Subcutaneous abdominal adipose tissue (tissue), 5 donors: ENCODE results near the gene SMURF2.
"Not testable (repeated sequence)": the region's sequence is repeated elsewhere in the genome, so short reads cannot be mapped to it uniquely, and the experiment has no call there.

Experiments used
- H3K27ac ChIP-seq: one replicate; pipeline ENCODE4 v1.7.0; 2013; ENCODE audit warnings: low read depth, mild to moderate bottlenecking, inconsistent platforms, low read length, moderate library complexity
- H3K27me3 ChIP-seq, 5 donors: one replicate each; pipeline ENCODE4 v1.7.0; 2013; ENCODE audit warnings: low read length in 5 of 5, inconsistent platforms in 1 of 5; ENCODE audit not compliant: control insufficient read depth in 5 of 5, insufficient read depth in 4 of 5
- H3K36me3 ChIP-seq, 5 donors: one replicate each; pipeline ENCODE4 v1.7.0; 2013; ENCODE audit warnings: low read length in 5 of 5; ENCODE audit not compliant: control insufficient read depth in 5 of 5, insufficient read depth in 5 of 5
- H3K4me1 ChIP-seq, 5 donors: one replicate each; pipeline ENCODE4 v1.7.0; 2013; ENCODE audit warnings: low read length in 5 of 5, mild to moderate bottlenecking in 3 of 5, moderate library complexity in 1 of 5; ENCODE audit not compliant: control insufficient read depth in 5 of 5, insufficient read depth in 5 of 5
- H3K4me3 ChIP-seq, 5 donors: one replicate each; pipeline ENCODE4 v1.7.0; 2013; ENCODE audit warnings: low read length in 5 of 5, low read depth in 1 of 5
- H3K9ac ChIP-seq, 5 donors: one replicate each; pipeline ENCODE4 v1.7.0; 2013; ENCODE audit warnings: low read length in 5 of 5, mild to moderate bottlenecking in 4 of 5, moderate library complexity in 3 of 5
- H3K9me3 ChIP-seq, 5 donors: one replicate each; pipeline ENCODE4 v1.7.0; 2013; ENCODE audit warnings: low read length in 5 of 5; ENCODE audit not compliant: control insufficient read depth in 5 of 5
- donor health status: healthy.
- donor health status: healthy.
- donor health status: healthy.
- donor health status: healthy.
- donor health status: healthy.

Gene SMURF2

GRCh38 chr17:64577025-64577424 is 85.1 kb downstream of the SMURF2 start:
- not testable (repeated sequence) for H3K4me3 ChIP-seq, H3K9me3 ChIP-seq, H3K9ac ChIP-seq, H3K27ac ChIP-seq, H3K27me3 ChIP-seq
- peaks cover 17 to 38% (median 26%) of the 10 kb centered on the region in 5 donors for H3K36me3 ChIP-seq
- H3K4me1 ChIP-seq, result peaks cover 0 to 10% (median 5%) of the 10 kb centered on the region in 5 donors

GRCh38 chr17:64575431-64575830 is 86.7 kb downstream of the SMURF2 start:
- H3K36me3 ChIP-seq, result peaks cover 11 to 39% (median 31%) of the 10 kb centered on the region in 5 donors
- no peak overlapping the region for H3K4me3 ChIP-seq
- H3K4me1 ChIP-seq, result peaks cover 0 to 12% (median 5%) of the 10 kb centered on the region in 5 donors
- H3K9ac ChIP-seq, result no peak overlapping the region
- H3K27ac ChIP-seq, result no peak overlapping the region
- H3K9me3 ChIP-seq, result no peaks in the 10 kb centered on the region
- no peaks in the 10 kb centered on the region for H3K27me3 ChIP-seq

DNA sequence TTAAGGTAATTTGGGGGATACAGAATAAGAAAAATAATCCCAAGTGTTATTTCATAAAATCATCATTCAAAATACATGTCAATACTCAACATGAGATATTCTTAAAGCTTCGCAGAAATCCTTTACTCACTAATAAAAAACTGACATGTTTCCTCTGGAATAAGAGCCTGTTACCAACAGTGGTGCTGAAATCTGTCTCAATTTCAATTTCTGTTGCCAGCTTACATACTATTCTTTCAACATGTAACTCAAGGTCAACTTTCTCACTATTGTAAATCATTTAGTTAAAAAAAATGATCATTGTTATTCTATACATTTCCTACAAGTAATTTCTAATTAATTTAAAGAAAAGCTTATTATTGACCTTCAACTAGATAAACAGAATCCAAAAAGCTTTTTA is 87.5 kb downstream of the SMURF2 start:
- no peak overlapping the region for H3K4me3 ChIP-seq
- no peak overlapping the region for H3K27ac ChIP-seq
- no peak overlapping the region for H3K9ac ChIP-seq
- H3K36me3 ChIP-seq, result peaks cover 3 to 37% (median 29%) of the 10 kb centered on the region in 5 donors
- H3K4me1 ChIP-seq, result peaks cover 0 to 12% (median 5%) of the 10 kb centered on the region in 5 donors
- H3K9me3 ChIP-seq, result no peaks in the 10 kb centered on the region
- no peaks in the 10 kb centered on the region for H3K27me3 ChIP-seq

GRCh38 chr17:64573214-64573613 is 88.9 kb downstream of the SMURF2 start:
- Histone ChIP-seq H3K9ac (no peak overlapping the region), H3K27me3 (no peaks in the 10 kb centered on the region), H3K4me1 (peaks cover 0 to 12% (median 5%) of the 10 kb centered on the region in 5 donors), H3K36me3 (peaks cover 2 to 39% (median 29%) of the 10 kb centered on the region in 5 donors), H3K4me3 (no peak overlapping the region), H3K9me3 (no peaks in the 10 kb centered on the region), H3K27ac (no peak overlapping the region)

DNA sequence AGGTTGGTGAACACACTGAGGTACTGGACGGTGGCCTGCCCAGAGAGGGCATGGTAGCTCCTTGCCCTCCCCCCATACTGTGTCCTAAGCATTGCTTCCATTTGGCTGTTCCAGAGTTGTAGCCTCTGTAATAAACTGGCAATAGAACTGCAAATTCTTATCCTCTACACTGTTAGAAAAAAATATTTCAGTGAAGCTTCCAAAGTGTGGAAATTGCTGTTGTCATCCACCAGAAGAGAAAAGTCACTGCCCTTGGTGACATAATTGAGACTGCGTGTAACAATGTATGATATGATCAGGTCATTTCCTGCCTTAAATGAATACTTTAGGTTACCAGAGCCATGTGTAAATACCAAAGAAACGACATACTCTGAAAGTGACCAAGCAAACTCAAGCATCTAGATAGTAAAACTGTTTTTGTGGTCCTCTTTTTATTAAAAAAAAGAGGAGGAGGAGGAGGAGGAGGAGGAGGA is 89.4 kb downstream of the SMURF2 start:
- no peaks in the 10 kb centered on the region for H3K9me3 ChIP-seq
- H3K4me3 ChIP-seq, result no peak overlapping the region
- no peak overlapping the region for H3K9ac ChIP-seq
- H3K36me3 ChIP-seq, result peaks cover 2 to 37% (median 28%) of the 10 kb centered on the region in 5 donors
- H3K27ac ChIP-seq, result no peak overlapping the region
- peaks cover 0 to 12% (median 5%) of the 10 kb centered on the region in 5 donors for H3K4me1 ChIP-seq
- no peaks in the 10 kb centered on the region for H3K27me3 ChIP-seq

DNA sequence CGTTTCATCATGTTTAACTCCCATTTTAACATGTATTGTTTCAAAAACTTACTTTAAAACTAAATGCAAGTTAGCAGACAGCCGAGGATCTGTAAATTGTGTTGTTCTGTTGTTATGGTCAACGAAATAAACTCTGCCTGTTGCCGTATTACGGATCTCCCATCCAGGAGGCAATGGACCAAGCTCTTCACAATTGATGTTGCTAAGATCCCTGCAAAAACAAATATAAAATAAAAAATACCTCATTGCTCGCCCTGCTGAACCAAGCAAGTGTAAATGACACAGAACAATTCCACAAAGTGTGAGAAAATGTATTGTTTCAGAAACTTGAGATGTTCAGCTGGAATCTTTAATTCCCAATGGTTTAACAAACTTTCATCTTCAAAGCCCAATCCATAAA is 90.4 kb downstream of the SMURF2 start:
- Histone ChIP-seq H3K9me3 (no peaks in the 10 kb centered on the region), H3K36me3 (peaks cover 2 to 34% (median 26%) of the 10 kb centered on the region in 5 donors), H3K4me1 (peaks cover 0 to 12% (median 5%) of the 10 kb centered on the region in 5 donors), H3K27me3 (no peaks in the 10 kb centered on the region), H3K4me3 (no peak overlapping the region), H3K9ac (no peak overlapping the region), H3K27ac (no peak overlapping the region)

DNA sequence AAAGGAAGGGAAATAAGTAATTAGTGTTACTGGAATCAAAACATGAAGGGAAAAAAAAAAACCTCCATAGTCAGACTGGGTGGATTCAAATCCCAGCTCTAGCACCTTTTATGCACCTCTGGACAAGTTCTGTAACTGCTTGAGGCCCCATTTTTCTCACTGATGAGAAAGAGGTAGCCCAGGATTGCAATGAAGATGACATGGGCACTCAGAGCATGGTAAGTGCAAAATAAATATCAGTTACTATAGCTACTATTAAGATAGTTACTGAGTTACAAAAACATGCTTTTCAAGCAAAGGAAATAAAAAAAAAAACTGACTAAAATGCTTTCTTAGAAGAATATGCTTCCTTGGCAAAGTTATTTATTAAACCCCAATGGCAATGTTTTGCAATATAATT is 96.5 kb downstream of the SMURF2 start:
- Histone ChIP-seq H3K27ac (no peak overlapping the region), H3K27me3 (no peaks in the 10 kb centered on the region), H3K36me3 (peaks cover 6 to 37% (median 24%) of the 10 kb centered on the region in 5 donors), H3K4me3 (no peak overlapping the region), H3K9ac (no peak overlapping the region), H3K4me1 (peaks cover 0 to 13% (median 13%) of the 10 kb centered on the region in 5 donors), H3K9me3 (no peaks in the 10 kb centered on the region)

DNA sequence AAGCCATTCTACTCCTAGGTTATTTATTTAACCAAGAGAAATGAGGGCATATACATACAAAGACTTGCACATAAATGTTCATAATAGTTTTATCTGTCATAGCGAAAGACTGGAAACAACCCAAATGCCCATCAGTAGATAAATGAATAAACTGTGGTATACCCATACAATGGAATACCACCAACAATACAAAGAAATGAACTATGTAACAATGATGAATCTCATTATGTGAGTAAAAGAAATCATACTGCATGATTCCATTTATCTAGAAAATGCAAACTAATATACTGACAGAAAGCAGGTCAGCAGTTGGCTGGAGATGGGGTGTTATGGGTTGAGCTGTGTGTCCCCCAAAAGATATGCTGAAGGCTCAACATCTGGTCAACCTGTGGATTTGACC is 98.0 kb downstream of the SMURF2 start:
- Histone ChIP-seq H3K36me3 (peaks cover 9 to 37% (median 19%) of the 10 kb centered on the region in 5 donors), H3K27me3 (no peaks in the 10 kb centered on the region), H3K27ac (no peak overlapping the region), H3K9ac (no peak overlapping the region), H3K9me3 (no peaks in the 10 kb centered on the region), H3K4me1 (peaks cover 0 to 13% (median 13%) of the 10 kb centered on the region in 5 donors), H3K4me3 (no peak overlapping the region)

GRCh38 chr17:64555281-64555680 is 106.8 kb downstream of the SMURF2 start:
- no peak overlapping the region for H3K9ac ChIP-seq
- H3K27ac ChIP-seq, result no peak overlapping the region
- H3K9me3 ChIP-seq, result no peaks in the 10 kb centered on the region
- H3K36me3 ChIP-seq, result peaks cover 24 to 50% (median 30%) of the 10 kb centered on the region in 5 donors
- no peaks in the 10 kb centered on the region for H3K27me3 ChIP-seq
- no peak overlapping the region for H3K4me3 ChIP-seq
- H3K4me1 ChIP-seq, result no peaks in the 10 kb centered on the region

DNA sequence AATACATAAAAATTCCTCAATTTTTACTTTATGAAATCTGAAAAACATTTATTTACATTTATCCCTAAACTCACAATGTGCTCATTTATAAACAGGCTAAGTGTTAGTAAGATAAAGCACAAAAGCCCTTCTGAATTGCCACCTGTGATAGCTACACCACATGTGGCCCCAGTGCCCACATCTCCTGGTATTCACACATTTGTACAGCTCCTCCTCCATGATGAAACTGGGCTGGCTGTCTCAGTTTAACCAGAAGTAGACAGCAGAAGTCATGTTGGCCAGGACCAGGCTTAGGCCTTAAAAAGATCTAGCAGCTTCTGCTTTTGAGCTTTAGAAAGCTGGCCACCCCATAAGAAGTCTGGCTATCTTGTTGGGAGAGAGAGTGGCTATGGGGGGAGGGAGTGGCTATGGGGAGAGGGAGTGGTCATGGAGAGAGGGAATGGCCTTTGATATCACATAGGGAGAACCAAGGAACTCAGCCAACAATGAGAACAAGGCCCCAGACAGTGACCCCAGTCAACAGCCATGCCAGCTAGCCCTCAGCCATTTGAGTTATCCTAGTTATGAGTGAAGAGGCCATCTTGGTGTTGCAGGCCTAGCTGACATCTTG is 108.0 kb downstream of the SMURF2 start:
- Histone ChIP-seq H3K27me3 (no peaks in the 10 kb centered on the region), H3K36me3 (peaks cover 26 to 50% (median 32%) of the 10 kb centered on the region in 5 donors), H3K9ac (no peak overlapping the region), H3K27ac (no peak overlapping the region), H3K4me1 (no peaks in the 10 kb centered on the region), H3K4me3 (no peak overlapping the region), H3K9me3 (no peaks in the 10 kb centered on the region)
